Hematopoietic multipotent progenitor cell (in vitro differentiated cells): ENCODE measurements around the gene KLHL3. TPM values are rescaled to one million over a fixed set of nuclear protein-coding genes. Genes with fewer than 3 reads are reported as not detected.
A peak's percentile ranks its signal among the peaks of the same experiment; 100 is the strongest.
"Not testable (repeated sequence)": the region's sequence is repeated elsewhere in the genome, so short reads cannot be mapped to it uniquely, and the experiment has no call there.

Experiments
- DNase-seq, 3 donors: peaks; one replicate each; pipeline ENCODE4 v3.0.0-alpha.2; 2011 to 2015; ENCODE audit warnings: low read depth in 2 of 3, low spot score in 2 of 3
- total RNA-seq: library from RNA; depleted of rRNA; stranded (reverse); fragments of >200 nt; gene quantifications from one replicate; pipeline ENCODE4 v1.2.3, GENCODE V29; 2012

KLHL3 gene
- total RNA-seq, 1 donor, result 13.7 TPM

- DNase-seq, result no peak
These were observed 63.0 kb downstream of the KLHL3 start for GRCh38 chr5:137672881-137673280.

GRCh38 chr5:137672001-137672400 lies 63.9 kb downstream of the KLHL3 start:
- no peak for DNase-seq

- DNase-seq, result no peak
These were observed 66.1 kb downstream of the KLHL3 start for GRCh38 chr5:137669811-137670210.

GRCh38 chr5:137668637-137669036 lies 67.3 kb downstream of the KLHL3 start:
- no peak for DNase-seq

DNA sequence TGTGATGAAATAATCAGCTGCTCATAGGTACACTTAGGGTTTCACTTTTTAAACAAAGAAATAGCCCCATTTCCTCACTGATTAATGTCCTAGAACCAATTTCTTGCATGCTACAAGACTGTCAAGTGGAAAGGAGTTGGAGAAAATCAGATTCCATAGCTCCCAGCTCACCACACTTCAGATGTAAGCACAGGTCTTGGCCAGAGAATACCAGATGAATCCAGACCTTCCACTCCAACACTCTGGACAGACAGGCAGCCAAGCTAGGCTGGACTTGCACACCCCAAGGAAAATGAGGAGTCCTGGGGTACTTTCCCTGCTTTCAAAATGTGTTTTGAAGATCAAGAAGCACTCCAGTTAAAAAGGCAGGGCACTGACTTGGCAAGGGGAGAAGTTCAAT lies 68.5 kb downstream of the KLHL3 start:
- no peak for DNase-seq

DNA sequence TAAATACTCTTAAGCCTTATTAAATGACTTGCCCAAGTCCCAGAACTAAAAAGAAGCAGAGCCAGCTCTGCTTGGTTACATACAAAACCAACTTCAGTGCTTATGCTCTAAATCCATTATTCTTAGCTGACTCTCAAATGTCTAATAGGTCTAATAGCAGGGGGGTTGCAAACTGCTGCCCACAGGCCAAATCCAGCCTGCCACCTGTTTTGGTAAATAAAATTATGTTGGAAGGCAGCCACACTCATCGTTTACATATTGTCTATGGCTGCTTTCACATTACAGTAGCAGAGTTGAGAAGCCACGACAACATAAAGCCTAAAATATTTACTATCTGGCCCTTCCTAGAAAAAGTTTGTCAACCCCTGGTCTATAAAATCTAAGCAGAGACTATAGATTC lies 69.0 kb downstream of the KLHL3 start:
- DNase-seq, result no peak

GRCh38 chr5:137666461-137666850 lies 69.4 kb downstream of the KLHL3 start:
- DNase-seq, result peak in 1 of 3 donors; percentile 8

DNA sequence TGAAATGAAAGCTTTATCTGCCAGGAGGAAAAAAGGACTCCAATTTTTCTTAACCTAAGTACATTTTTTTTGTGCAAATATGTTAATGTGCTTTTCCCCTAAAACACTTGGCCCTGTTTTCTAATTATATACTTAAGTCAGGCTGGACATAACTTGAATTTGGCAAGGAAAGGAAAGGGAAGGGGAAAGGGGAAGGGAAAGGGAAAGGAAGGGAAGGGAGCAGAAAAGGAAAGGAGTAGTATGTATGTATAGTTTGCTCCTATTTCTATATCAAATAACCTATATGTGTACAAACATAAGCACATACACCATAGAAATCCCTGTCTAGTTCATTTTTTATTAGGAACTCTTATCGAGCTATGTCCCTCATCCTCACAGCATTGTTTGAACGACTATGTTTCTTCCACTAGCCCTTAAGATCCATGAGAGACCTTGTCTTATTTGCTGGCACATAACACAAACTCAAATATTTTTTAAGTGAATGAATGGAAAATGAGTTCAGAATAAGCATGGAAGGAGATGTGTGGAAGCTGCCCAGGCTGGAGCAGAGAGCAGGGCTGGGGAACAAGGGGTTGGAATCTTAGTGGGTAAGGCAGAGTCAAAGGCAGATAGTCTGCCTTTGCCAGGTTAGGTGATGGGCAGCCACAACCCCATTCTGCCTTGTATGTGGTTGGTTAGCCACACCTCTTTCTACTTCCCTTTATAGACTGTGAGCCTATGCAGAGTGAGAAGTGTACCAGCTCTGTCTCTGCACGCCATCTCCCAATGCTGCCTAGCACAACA lies 70.0 kb downstream of the KLHL3 start:
- peak; percentile 16 to 75 (median 51) for DNase-seq

DNA sequence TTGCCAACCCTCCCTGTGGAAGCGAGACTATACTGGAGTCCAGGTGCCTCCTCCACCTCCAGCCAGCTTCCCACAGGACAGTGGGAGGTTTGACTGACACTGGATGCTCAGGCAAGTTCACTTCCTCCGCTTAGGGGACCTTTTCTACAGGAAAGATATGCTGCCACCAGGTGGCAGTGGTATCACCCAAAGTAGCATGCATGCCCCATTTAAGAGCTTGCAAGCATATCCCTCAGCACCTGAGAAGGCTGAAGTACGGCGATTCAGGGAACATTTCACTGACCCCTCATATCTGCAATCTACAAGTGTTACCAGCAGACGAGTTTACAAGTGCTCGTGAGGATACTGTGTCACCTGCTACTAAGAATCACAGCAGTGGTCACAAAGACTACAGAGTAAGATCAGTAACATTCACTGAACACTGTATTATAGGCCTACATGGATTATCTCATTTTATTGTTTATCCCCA lies 75.5 kb downstream of the KLHL3 start:
- DNase-seq, result peak; percentile 41 to 84 (median 76)

DNA sequence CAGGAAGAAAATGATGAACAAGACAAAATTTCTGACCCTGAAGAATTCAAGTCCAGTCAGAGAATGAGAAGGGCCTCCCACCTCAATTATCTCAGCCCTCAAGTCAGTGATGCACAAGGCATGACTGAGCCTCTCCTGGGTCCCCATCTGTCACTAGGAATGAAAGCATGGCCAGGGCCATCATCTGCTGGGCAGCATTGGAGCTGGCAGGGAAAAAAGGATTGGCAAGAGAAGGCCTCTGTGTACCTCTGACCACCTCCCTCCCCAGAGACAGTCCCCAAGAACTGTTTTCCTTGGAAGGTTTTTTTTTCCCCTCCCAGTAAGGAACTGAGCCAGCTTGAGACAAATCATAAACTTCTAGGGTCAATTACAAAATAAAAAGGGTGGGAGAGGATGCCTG lies 76.7 kb downstream of the KLHL3 start:
- no peak for DNase-seq

DNA sequence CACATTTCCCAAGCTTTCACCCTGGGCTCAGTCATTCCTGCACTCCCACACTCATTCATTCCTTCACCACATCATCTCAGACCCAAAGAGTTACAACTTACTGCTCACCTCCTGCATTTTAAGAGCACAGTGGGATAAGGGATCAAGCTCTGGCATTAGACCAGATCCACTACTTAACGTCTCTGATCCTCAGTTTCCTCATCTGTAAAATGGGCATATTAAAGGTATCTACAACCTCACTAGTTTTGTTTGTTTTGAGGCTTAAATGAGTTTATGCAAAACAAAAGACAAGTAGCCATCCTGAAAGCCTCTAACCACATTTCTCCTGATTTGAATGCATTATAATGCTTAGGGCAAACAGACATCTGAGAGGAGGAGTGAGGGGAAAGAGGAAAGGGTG lies 77.6 kb downstream of the KLHL3 start:
- DNase-seq, result no peak

DNA sequence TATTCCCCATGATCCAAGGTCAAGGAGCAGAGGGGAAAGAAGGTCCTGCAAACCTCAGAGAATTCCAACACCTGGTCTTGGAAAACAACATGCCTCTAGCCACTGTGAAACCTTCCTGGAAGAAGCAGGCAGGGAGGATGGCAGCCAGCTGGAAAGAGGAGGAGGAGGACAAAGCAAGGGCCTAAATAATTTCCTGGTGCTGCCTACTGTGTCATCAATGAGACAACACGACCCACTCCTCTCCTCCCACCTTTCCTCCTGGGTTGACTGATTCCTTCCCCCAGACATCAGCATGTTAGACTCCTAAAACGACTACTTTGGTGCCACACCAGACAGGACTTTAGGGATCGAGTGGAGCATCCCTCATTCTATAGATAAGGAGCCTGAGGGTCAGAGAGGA lies 78.8 kb downstream of the KLHL3 start:
- no peak for DNase-seq

- no peak for DNase-seq
These were observed 79.3 kb downstream of the KLHL3 start for GRCh38 chr5:137656558-137656957.

- DNase-seq, result no peak
These were observed 84.9 kb downstream of the KLHL3 start for GRCh38 chr5:137651022-137651421.

DNA sequence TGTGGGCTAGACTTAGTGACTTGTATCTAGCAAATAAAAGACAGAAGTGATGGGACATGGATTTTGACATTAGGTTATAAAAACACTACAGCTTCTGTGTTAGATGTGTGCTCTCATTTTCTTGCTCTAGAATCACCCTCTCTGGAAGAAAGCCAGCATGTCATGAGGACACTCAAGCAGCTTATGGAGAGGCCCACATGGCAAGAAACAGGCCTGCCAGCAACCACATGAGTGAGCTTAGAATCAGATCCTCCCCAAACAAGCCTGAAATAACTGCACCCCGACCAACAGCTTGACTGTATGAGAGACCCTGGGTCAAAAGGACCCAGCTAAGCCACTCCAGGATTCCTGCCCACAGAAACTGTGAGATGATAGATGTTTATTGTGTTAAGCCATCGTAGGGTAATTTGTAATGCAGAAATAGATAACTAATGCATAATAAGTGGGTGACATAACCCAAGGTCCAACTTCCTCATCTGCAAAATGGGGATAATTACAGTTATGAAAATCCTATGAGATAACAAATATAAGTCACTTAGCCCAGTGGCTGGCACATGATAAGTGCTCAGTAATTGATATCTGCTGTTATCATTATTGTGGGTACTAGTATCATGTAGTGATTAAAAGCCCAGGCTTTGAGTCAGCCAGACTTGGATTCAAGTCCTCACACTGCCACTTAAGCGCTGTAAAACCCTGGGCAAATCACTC lies 86.5 kb downstream of the KLHL3 start:
- peak in 1 of 3 donors; percentile 64 for DNase-seq

DNA sequence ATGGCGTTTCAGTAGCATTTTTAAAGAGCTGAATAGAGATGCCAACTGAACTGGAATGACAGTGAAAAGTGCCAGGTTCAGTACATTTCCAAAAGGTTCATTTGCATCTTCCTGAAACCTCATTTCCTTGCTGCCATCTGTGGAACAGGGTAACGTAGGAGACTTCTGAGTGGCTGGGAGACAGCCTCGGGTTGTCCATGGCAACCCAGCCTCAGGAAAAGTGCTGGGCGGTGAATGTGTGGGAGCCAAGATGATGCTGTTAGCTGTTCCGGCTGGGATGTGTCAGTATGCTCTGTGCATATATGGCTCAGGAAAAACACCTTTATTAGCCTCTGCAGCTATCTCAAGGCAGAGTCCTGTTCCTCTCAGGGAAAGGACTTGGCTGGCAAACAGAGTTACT lies 87.5 kb downstream of the KLHL3 start:
- no peak for DNase-seq

GRCh38 chr5:137647401-137647800 lies 88.5 kb downstream of the KLHL3 start:
- no peak for DNase-seq

- DNase-seq, result no peak
These were observed 89.1 kb downstream of the KLHL3 start for GRCh38 chr5:137646761-137647160.

DNA sequence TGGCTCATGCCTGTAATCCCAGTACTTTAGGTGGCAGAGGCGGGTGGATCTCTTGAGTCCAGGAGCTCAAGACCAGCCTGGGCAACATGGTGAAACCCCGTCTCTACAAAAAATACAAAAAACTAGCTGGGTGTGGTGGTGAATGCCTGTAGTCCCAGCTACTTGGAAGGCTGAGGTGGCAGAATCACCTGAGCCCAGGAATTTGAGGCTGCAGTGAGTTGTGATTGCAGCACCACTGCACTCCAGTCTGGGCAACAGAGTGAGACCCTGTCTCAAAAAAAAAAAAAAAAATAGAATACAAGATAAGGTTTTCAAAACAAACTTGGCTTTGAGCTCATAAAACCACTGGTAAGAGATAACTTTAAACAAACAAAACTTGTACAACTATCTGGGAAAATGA lies 92.8 kb downstream of the KLHL3 start:
- DNase-seq, result not testable (repeated sequence)

DNA sequence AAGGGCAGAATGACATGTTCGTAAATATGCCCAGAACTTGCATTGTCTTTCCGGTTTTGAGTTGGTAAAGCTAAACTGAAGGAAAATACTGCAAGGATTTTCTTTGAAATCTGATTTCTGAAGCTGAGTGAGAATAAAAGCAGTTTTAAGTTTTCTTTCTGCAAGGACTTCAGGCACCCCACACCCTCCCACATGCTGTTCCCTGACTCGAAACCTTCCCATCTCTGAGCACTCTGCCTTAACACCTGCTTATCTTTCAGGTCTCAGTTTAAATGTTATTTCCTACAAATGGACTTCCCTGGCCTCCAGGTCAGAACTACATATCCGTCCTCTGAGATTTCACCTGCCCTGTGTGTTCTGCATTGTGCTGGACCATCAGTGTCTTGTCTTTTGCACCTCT lies 93.8 kb downstream of the KLHL3 start:
- DNase-seq, result no peak

DNA sequence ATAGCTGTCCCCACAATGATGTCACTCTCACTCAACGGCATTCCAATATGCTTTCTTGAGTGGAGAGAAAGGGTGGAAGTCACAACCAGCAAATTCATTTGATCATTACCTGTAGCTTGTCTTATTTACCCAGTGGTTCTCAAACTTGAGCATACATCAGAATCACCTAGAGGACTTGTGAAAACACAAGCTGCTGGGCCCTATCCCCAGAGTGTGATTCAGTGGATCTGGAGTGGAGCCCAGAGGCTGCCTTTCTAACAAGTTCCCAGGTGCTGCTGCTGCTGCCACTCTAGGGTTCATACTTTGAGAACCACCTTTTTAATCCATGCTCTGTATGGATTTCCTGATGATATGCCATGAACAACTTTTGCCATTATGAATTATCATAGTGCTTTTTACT lies 94.7 kb downstream of the KLHL3 start:
- DNase-seq, result no peak

DNA sequence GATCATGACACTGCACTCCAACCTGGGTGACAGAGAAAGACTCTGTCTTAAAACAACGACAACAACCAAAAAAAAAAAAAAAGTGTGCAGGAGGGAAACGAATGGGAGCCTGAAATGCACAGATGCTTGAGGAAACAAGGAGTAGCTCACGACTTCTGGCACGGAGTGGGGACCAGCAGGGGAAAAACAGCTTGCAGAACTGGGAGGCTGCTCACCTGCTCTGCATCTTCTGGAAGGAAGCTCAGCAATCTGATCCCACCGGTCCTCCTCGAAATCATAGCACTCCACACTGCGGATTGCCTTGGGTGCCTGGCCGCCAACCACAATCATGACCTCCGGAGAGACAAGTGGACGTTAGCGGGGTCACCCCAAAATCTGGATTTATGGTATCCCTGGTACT lies 96.2 kb downstream of the KLHL3 start:
- DNase-seq, result no peak
